GM21381 (cell line): ENCODE measurements around the gene SEPTIN5.

Experiments
- ATAC-seq: cut with Tn5 transposase; IDR thresholded peaks from one replicate; pipeline ENCODE4 v1.9.1; 2021; ENCODE audit warnings: mild to moderate bottlenecking, moderate library complexity; ENCODE audit not compliant: unreplicated experiment

SEPTIN5 gene

DNA sequence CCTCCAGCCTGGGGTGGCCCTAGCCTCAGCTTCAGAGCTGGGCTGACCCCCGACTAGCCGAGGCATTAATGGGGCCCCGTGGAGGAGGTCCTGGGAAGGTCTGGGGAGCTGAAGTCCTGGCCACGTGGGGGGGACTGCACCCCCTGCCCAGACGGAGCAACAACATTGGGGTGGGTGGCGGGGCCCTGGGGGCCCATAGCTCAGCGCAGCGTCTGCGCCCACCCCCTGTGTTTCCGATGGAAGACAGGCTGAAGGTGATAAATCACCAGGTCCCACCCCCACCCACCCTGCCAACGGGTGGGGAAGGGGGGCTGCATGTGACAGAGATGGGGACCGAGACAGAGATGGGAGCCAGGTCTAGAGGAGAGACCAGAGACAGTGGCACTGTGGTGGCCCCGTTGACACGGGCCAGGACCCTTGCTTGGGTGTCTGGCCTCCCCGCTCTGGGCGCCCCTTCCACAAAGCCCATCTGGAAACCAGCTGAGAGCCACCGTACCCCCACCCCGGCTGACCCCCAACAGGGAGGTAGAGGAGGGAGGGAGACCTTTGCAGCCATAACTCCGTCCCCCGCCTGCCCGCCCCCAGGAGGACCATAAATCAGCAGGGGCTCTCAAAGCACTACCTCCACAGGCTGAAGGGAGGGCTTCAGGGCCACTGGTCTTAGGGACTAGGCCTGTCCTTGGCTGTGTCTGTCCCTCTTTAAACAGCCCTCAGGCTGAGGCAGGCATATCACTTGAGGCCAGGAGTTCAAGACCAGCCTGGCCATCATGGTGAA is 17.2 kb downstream of the SEPTIN5 start:
- no peak for ATAC-seq

DNA sequence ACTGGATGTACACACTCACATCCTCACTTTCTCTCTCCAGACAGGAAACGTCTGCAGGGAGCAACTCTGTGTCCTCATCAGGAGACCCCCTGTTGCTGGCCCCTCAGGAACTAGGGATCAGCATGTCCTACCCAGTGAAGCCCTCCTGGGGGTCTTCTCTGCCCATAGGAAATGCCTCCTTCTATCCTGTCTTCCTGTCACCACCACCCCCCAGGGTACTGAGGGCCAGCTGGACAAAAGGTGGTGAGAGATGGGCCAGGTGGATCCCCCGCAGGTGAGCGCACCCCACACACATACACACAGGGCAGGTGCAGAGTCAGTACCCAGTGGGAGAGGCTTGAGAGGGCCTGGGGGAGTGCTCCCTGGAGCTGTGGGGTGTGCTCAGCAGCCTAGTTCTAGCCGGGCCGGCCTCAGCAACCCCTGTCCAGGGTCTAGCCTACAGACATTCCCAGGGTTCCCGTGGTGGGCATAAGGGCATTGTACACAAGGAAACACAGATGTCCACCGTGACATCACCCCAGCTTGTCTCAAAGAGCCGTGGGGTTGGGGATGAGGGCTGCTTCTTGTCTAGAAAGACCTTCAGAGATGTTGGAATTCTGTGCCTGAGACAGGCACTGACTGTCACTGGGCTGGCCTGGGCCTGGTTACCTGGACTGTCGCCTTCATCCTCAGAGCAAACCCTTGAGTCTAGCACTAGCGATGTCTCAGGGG is 18.3 kb downstream of the SEPTIN5 start:
- ATAC-seq, result no peak

DNA sequence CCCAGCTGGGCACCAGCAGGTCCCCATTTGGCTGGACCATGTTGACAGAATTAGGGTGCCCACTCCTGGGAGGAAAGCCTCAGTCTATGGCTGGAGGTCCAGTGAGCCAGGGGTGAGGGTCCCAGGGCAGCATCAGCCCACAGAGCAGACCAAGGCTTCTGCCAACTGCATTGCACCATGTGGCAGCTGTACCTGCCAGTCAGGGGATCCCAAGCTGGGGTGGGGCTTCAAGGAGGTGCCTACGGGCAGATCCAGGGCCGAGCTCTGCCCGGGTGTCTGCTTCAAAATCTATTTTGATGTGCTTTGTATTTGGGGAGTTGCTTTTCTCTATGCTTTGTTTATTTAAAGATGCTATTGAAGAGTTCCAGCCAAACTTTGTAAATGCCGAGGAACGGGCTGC is 19.5 kb downstream of the SEPTIN5 start:
- ATAC-seq, result no peak

DNA sequence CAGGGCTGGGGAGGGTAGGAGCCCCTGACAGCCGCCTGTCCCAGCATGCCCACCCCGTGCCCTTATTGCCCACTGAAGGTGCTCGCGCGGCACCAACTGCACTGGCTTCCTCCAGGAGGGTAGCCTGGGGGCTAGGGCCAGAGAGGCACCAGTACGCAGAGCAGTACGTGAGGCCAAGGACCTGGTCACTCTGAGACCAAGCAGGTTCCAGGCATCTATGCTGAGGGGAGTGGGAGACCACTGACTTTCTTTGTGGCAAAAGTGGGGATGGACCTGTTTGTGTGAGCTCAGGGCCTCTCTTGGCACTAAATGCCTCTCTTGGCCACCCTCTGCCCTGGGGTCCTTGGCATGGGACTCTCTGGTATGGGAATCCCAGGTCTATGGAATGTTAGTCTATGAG is 19.9 kb downstream of the SEPTIN5 start:
- no peak for ATAC-seq

DNA sequence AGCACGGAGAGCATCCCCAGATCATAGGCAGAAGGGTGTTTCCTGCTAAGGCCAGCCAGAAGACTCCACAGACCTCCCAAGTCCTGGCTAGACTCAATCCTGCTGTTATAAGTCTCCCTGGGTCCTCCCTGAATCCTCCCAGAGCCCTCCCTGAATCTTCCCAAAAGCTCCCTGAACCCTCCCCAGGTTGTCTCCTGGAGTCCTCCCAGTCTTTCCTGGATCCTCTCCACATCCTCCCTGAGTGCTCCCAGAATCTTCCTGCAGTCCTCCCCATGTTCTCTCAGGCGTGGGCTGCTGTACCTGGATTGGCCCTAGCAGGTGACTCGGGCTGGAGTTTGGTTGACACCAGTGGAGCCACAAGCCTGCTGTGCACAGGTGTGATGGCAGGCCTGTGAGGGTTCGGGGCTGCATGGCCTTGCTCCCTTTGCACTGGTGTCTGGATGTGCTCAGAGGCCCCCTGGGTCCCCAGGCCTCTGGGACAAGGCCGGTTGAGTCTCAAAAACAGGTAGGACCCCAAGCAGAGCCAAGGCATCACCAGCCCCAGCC is 20.6 kb downstream of the SEPTIN5 start:
- ATAC-seq, result no peak

DNA sequence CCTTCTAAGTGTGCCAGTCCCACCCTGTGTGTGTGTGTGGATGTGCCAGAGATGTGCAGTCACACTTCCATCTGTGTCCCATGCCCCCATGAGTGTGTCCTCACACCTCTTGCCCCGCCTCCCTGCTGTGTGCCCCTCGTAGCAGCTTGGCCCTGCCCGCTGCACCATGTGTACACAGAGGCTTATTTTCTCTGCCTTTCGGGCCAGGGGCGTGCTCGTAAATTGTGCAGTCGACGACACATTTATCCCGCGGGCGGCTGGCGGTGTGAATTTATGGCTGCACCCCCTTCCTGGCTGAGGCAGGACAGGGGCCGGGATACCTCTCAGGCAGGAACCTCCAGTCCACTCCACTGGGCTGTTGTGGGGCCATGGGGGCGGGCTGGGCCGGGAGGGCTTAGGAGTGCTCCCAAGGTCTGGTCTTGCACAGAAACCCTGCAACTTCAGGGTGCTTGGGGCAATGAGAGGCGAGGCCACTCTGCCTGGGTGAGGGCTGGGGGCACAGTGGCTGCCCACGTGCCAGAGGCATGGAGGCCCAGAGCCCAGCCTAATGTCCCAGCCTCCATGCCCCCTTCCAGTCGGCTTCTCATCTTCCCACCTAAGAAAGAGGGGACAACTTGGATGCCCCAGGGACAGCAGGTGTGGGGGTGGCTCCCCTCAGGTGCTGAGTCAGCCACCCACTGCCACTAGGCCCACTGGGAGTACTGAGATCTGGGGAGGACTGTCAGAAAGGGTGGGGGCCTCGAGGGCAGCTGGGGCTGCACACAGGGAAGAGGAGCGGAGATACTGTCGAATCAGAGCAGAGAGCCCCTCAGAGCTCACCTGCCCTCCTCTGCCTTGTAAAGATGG is 21.6 kb downstream of the SEPTIN5 start:
- no peak for ATAC-seq

DNA sequence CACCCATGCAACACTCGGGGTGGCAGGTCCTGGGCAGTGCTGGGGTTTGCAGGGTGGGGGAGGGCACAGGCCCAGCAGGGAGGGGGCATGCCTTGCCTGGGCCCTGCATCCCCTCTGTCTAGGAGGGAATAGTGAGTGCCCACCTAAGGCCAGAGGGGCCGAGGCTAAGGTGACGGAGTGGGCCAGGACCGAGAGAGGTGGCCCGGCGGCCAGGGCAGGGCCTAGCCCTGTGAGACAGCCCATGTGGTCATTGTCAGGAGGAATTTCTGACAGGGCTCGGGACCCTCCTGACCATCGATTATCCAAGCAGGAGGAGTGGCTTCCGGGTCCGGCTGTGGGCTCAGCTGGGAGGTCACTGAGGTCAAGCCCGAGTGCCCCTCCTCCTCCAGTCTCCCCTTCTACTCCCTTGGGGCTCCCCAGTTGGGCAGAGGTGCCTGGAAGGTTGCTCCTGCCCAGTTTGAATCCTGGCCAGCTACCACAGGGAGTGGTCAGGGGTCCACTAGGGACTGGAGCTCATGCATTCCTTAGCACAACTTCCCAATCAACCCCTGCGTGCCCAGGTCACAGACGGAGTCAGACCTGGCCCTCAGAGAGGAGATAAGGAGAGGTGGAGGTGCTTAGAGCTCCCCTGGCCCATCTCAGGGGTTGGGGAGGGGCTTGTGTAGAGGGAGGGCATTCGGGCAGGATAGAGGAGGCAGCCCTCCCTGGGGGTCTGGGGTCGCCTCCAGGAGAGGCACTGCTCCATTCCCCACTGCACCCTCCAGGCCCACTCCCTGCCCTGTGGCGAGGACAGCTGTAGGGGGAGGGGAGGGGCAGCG is 23.8 kb downstream of the SEPTIN5 start:
- no peak for ATAC-seq

DNA sequence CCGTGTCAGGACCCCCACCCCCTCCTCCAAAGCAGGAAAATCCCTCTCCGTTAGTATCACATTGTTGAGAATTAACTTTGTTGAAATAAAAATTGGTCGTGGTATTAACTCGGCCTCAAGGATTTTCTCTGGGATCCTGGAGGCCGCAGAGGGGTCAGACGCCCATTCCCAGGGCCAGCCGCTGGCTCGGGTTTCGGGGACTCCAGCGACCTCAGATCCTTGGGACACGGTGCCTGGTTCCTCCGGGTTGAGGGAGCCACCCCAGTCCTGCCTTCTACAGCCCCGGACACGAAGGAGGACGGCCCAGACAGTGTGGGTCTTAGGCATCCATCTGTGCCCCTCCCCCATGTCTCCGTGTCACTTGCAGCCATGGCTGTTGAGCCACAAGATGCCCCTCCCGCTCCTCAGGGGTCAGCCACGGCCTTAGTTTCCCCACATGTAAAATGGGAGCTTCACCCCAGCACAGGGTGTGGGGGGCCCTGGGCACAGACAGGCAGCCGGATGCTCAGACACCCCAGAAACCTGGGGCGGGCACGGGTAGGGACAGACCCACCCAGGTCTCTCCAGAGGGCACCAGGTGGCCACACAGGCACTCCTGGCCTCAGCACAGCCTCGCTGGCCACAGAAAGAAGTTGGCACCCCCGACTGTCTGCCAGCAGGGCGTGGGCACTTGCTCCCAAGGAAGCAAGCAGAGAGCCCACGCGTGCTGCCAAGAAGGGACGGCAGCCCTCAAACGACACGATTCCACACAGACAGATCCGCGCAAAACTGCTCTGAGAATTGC is 24.6 kb downstream of the SEPTIN5 start:
- no peak for ATAC-seq

DNA sequence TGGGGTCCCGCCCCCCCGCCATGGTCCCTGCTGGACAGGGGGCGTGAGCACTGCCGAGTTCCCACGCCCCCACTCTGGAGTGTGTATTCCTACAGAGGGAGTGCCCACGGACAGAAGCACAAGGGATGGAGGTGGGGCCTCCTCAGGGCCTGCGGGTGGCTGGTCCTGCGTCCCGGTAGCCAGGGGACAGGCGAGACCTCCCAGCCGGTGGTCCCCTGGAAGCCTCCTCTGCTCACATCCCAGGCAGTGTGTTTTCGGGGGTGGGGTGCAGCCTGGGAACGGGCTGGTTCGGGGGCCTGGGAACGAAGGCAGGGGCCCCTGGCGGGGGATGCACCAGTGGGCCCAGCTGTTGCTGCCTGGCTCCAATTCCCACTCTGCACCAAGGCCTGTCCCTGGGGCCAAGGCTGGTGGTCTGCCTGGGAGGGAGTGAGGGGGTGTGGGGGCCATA is 25.2 kb downstream of the SEPTIN5 start:
- ATAC-seq, result no peak

DNA sequence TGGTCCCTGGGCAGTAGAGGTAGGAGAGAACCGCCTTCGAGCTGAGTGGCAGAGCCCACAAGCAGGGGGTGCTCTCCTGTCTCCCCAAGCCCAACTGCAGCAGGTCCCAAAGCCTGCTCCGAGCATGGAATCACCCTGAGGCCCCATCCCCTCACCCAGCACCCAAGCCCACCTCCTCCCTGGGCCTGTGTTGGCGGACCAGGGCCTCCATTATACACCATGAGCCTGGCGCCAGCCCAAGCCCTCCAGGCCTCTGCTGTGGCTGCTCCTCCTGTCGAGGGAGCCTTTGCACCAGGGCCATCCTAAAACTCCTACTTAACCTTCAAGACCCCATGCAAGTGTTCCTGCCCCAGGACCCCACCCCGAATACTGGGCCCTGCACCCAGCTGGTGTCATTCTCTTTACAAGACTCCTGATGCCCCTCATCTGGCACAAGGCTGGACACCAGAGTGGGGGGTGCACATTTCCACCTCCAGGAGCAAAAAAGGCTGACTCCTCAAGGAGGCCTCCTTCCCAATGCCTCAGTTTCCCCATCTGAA is 25.7 kb downstream of the SEPTIN5 start:
- no peak for ATAC-seq

DNA sequence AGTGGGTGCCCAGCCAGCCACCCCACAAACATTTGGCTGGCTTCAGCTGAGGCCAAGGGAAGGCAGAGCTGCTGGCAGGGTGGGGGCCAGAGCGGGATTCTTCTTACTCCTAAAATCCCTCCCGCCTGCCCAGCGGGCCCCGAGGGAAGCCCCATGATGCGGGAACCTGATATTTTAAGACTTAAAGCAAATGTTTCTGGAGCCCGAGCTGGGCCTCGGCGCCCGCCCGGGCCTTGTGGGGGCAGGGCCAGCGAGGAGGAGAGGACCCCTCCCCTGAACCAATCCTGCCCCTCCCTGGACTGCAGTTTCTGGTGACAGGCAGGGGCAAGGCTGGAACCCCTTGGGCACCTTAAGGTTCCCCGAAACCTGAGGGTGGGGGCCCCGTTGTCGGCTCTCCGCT is 26.3 kb downstream of the SEPTIN5 start:
- no peak for ATAC-seq

DNA sequence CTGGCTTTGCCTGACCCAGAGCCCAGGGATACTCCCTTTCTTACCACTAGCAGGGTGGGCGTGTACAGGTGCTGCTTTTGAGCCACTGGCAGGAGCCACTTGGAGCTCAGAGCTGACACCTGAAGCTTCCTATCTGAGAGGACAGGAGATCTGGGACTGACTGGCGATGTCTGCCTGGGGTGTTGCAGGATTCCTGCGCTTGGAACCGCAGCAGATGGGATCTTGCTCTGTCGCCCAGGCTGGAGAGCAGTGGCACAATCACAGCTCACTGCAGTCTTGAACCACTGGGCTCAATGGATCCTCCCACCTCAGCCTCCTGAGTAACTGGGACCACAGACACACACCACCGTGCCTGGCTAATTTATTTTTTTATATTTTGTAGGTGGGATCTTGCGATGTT is 26.8 kb downstream of the SEPTIN5 start:
- ATAC-seq, result no peak

DNA sequence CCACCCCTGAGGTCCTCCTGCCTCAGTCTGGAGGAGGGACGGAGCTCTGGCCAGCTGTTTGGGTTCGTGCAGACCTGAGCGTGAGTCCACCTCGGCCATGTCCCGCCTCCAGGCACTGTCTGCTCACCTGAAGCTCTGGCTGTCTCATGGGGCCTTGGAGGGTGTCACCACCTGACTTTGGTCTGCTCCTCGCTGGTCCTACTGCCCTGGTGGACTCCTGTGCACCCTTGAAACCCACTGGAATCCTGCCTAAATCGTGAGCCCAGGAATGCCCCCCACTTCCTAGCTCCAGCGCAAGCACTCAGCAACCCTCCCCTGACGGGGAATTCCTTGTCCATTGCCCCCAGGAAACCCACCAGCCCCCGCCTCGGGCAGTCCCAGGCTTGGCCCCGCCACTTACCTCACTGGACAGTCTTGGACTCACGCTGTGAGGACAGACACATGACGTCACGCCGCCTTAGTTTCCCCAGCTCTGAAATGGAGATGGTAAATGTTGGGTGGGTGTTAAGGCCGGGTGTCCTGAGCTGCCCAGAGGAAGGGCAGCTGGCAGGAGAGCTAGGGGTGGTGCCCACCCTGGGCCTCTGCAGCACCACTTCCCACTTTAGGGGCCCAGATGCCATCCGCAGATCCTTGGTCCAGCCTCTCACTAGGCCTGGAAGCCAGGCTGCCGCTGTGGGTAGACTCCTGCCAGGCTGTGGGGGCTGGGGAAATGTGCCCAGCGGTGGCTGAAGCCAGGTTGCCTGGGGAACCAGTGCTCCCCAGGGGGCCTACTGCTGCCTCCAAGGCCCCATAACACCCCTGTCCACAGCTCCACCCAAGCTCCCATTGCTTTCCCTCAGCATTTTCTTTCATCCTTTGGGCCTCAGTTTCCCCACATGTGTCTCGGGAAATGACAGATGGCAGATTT is 28.1 kb downstream of the SEPTIN5 start:
- no peak for ATAC-seq

DNA sequence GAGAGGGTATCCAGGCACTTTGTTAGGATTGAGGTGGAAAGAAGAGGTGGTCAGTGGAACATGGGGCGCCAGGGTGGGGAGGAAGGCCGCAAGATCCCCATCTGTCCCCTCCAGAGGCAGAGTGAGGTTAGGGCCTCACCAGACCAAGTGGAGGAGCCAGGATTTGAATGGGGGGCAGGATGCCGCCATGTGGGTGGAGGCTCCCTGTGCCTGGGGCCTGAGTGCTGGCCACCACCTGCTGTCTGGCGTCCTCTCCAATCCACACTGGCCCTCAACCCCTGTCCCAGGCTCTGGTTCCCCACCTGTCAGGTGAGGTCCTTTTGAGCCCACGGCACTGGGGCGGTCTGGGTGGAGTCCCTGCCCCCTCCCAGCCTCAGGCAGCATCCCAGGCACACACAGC is 28.8 kb downstream of the SEPTIN5 start:
- no peak for ATAC-seq

DNA sequence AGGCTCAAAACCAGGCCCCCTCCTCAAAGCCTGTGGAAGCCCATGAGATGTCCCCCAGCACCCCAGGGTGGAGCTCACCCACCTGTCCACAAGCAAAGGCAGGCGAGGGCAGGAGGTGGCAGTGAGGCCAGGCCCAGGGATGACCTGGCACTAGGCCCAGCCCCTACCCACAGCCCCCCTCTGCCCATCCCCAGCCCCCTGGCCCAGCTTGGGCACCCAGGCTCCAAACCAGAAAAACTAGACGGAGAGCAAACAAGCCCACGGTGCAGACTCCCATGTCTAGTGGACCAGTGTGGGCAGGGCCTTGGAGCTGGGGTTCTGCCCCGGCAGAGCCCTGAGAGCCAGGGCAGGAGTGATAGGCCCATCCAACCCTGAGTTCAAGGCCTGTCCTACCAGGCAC is 29.3 kb downstream of the SEPTIN5 start:
- ATAC-seq, result no peak

DNA sequence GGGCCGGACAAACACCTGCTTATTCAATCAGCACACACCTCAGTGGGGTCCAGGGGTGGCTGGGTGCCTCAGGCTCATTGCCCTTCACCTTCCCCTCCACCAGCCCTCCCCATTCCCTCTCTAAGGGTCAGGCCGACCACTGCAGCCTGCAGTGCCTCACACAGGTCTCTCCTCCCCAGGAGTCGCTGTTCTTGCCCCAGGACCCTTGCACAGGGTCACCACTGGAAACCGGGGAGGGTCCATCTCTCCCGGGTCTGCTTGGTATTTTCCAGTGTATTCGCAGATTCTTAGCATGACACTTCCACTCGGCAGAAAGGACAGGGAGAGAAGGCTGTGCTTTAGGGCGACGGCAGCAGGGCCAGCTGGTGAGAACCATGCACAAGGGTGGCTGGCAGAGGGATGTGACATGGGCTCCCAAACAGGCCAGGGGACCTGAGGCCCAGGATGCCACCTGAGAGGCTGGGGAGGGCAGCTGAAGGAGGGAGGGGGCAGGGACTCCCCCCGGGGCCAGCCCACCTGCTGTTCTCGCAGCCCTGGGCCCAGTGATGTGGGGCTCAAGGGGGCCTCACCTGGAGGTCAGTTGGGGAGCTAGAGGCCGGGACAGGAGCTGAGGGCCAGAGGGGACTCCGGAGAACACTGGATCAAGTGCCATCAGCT is 30.2 kb downstream of the SEPTIN5 start:
- no peak for ATAC-seq

DNA sequence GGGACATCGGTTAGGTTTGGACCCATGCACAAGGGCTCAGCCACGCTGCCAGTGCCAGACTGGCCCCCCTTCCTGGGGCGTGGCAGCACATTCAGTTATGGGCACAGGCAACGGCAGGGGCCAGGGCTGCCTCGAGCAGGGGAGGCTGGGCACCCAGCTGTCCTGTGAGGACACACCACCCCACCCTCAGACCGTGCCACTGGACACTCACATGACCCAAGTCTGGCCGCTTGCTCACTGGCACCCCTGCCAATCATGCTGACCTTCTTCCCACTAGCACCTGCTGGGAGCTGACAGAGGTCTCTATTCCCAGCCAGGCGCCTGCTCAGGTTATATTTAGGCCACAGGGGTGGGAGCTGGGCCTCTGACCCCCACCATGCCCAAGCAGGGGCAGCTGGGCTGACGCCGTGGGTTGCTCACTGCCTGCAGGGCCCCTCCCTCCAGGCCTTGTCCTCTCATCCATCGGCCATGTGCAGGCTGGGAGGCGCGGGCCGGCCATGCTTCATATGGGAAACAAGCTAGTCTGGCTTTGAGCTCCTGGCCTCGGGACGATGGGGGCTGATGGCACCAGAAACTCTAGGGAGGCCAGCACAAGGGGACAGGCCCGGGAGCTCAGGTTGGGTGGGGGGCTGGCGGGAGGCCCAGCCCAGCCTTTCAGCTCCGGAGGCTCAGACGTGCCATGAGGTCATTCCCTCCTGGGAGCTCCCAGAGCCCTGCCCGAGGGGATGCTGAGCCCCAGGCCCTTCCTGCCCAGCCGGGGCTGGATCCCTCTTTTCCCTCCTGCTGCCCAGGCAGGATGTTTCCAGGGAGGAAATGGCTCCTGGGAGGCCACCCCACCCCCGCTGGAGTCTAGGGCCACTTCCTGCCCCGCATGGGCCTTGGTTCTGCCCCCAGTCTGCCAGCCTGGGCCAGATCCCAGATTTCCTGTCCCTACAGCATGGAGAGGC is 31.1 kb downstream of the SEPTIN5 start:
- ATAC-seq, result no peak
